ENCODE measurements around the gene VTA1.
"Not testable (repeated sequence)": the region's sequence is repeated elsewhere in the genome, so short reads cannot be mapped to it uniquely, and the experiment has no call there.

The VTA1 gene

DNA sequence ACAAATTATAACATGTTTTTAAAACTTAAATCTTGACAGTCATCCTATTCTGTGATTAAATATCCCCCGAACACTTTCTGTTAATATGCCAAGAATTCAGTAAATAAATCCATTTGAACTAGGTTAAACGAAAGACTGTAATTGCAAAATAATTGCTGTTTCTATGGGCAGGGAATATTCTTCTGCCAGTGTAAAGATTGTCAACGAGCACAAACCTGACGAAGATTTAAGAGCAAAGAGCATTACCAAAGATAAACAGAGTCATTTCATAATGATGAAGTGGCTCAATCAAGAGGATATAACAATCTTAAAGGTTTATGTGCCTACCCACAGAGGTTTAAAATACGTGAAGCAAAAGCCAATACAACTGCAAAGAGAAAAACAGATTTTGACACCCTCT lies 78.5 kb downstream of the VTA1 start:
- DNase-seq (ENCODE audit: low read depth), result no peak

DNA sequence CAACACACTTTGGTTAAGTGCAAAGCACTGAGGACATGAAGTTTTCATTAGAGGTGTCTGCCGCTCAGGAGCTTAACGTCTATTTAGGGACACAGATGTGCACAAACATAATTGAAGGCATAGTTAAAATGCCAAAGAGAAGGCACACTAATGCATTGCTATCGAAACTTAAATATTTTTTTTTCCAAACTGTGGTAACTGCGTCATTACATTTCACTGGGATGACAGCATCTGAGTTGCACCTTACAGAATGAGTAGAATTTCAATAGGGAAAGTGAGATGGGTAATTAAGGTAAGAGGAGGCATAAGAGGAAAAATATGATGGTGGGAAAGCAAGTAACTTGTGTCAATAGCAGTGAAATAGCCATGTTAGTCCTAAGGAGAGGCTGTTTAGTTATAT lies 79.7 kb downstream of the VTA1 start:
- no peak for DNase-seq (ENCODE audit: low read depth)

DNA sequence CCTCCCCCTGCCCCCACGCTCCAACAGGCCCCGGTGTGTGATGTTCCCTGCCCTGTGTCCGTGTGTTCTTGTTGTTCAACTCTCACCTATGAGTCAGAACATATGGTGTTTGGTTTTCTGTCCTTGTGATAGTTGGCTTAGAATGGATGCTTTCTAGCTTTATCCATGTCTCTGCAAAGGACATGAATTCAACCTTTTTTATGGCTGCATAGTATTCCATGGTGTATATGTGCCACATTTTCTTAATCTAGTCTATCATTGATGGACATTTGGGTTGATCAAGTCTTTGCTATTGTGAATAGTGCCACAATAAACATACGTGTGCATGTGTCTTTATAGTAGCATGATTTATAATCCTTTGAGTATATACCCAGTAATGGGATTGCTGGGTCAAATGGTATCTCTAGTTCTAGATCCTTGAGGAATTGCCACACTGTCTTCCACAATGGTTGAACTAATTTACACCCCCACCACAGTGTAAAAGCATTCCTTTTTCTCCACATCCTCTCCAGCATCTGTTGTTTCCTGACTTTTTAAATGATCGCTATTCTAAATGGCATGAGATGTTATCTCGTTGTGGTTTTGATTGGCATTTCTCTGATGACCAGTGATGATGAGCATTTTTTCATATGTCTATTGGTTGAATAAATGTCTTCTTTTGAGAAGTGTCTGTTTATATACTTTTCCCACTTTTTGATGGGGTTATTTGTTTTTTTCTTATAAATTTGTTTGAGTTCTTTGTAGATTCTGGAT lies 82.6 kb downstream of the VTA1 start:
- not testable (repeated sequence) for DNase-seq (ENCODE audit: low read depth)

DNA sequence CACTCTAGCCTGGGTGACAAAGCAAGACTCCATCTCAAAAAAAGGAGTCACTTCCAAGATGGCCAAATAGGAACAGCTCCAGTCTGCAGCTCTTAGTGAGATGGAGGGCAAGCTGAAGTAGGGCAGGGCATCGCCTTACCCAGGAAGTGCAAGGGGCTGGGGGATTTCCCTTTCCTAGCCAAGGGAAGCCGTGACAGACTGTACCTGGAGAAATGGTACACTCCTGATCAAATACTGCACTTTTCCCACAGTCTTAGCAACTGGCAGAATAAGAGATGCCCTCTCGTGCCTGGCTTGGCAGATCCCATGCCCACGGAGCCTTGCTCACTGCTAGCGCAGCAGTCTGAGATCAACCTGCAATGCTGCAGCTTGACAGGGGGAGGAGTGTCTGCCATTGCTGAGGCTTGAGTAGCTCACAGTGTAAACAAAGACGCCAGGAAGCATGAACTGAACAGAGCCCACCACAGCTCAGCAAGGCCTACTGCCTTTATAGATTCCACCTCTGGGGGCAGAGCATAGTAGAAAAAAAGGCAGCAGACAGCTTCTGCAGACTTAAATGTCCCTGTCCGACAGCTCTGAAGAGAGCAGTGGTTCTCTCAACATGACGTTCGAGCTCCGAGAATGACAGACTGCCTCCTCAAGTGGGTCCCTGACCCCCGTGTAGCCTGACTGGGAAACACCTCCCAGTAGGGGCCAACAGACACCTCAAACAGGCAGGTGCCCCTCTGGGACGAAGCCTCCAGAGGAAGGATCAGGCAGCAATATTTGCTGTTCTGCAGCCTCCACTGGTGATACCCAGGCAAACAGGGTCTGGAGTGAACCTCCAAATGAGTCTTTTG lies 85.4 kb downstream of the VTA1 start:
- DNase-seq (ENCODE audit: low read depth), result not testable (repeated sequence)

DNA sequence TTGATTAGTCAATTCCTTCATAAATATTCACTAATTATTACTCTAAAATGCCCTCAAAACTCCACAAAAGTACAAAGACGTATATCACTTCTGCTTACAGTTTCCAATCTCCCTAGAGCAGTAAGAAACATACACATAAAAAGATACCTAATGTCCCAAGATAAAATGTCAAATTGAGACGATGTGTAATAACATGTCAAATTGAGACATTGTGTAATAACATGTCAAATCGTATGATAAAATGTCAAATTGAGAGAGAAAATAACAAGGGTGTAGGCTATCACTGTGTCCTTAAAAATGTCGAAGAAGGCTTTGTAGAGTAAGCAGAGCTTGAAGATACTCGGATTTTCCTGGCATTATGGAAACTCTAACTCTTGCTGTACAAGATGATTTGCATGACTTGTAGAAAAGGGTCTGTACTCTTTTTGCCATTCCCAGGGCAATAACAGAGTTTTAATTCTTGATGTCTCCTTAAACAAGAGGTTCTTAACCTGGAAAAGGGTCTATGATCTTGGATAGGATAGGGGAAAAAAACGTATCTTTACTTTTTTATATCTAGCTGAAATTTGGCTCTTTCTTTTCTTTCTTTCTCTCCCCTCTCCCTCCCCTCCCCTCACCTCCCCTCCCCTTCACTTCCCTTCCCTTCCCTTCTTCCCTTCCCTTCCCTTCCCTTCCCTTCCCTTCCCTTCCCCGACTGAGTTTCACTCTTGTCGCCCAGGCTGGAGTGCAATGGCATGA lies 87.1 kb downstream of the VTA1 start:
- DNase-seq (ENCODE audit: low read depth), result no peak

- DNase-seq (ENCODE audit: low read depth), result no peak
These were observed 88.2 kb downstream of the VTA1 start for GRCh38 chr6:142235272-142235671.

- DNase-seq (ENCODE audit: low read depth), result no peak
These were observed 88.7 kb downstream of the VTA1 start for GRCh38 chr6:142235791-142236190.

DNA sequence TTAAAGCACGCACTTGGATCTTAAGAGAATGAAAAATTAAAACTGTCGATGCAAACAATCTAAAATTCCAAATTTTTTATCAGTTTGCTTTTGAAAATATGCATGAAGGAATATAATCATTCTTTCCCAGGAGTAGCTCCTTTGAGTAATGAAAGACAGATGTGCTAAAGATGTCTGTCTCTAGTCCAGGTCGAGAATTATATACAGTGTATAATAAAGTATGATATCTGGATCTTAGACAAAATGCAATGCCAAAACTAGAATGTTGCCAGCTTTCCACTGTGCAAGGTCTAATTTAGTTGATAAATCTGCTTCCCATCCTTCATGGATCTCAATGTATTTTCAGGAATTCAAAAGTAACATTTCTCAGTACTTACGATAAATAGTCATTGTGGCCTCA lies 89.6 kb downstream of the VTA1 start:
- DNase-seq (ENCODE audit: low read depth), result no peak

- DNase-seq (ENCODE audit: low read depth), result no peak
These were observed 91.8 kb downstream of the VTA1 start for GRCh38 chr6:142238881-142239280.

DNA sequence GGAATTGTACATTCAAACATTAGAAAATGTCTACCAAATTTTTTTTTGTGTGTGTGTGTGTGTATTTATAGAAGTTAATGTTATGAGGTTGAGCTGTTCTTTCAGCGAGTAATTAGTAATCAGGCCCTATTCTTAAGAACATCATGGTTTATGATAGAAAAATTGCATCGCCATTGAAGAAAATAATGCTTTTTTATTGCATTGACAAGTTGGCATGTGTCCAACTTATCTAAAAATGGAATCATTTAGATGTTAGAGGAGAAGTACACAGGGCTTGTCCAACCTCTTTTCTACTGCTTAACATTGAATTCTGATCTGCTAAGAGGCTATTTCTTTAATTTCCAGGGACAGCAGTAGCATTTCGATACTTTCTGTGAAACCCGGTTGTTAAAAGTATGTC lies 93.1 kb downstream of the VTA1 start:
- no peak for DNase-seq (ENCODE audit: low read depth)

- DNase-seq (ENCODE audit: low read depth), result no peak
These were observed 94.0 kb downstream of the VTA1 start for GRCh38 chr6:142241061-142241460.

- peak; percentile 5 for DNase-seq (ENCODE audit: low read depth)
These were observed 95.2 kb downstream of the VTA1 start for GRCh38 chr6:142242269-142242668.

GRCh38 chr6:142246960-142247359 lies 99.9 kb downstream of the VTA1 start:
- no peak for DNase-seq (ENCODE audit: low read depth)

- no peak for DNase-seq (ENCODE audit: low read depth)
These were observed 102.2 kb downstream of the VTA1 start for GRCh38 chr6:142249266-142249665.

DNA sequence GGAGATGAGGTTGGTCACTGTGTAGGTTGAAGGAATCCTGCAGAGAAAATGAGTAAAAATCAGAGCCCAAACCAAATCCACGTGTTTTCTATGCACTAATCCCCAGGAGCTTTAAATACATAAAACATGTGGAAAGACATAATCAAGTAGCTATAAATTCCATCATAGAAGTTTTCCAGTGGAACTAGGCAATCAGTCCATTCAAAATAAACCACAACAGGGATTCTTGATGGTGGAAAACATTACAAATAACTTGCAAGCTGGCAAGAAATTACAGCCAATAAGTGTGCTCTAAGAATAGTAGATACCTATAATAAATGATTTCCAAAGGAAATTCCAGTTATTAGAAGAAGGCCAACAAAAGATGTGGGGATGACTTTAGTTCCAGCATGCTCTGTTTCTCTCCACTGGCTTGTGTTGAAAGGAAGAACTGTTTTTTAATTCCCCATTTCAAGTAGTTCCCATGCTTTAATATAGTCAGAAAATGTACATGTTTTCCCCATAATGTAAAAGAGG lies 104.9 kb downstream of the VTA1 start:
- no peak for DNase-seq (ENCODE audit: low read depth)

- DNase-seq (ENCODE audit: low read depth), result no peak
These were observed 107.5 kb downstream of the VTA1 start for GRCh38 chr6:142254513-142254912.

DNA sequence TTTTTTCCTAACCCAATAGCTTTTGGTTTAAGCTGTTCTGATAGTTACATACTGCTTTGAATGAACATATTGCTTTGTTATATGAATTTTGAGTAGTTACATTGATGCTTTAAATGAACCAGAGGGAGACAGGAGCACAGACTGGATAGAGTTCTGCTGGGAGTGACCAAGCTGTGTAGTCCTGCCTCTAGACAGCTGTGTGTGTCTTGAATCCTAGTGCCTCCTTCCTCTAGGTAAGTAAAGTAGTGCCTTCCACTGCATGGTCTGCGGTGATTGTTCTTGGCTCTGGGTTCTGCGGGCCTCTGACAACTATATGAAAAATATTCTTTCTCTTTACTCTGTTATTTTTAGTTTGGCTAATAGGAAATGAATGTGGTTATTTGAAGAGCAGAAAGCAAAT lies 108.7 kb downstream of the VTA1 start:
- DNase-seq (ENCODE audit: low read depth), result no peak

DNA sequence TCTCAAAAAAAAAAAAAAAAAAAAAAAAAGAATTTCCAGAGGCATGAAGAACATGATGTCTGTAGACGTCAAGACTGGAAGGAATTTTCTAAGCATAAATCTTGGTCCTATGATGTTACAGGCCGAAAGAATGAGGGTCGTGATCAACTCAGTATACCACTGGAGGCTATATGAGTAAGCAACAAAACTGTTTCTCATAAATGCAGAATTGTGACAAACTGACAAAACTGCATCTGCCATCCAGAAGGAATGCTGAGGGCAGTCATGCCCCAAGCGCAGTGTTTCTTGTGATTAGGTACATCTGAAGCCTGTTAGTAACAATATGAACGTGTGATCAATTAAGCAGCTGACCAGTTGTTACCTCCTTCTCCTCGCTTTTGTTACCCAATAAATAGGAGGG lies 111.2 kb downstream of the VTA1 start:
- DNase-seq (ENCODE audit: low read depth), result no peak

GRCh38 chr6:142258757-142259156 lies 111.7 kb downstream of the VTA1 start:
- DNase-seq (ENCODE audit: low read depth), result no peak

DNA sequence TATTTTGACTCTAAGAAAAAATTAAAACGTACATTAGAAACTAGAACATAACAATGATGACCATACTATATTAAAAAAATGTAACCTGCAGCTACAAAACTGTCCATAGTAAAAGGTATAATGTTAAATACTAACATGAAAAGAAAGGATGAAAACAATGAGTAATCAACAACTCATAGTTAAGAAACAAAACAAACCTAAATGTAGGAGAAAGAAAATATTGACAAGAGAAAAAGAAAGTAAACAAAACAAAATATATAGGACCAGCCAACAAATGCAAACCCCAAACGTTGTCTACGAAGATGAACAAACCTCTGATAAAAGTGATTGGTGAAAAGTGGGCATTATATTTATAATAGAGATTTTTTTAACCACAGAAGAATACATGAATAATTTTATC lies 113.7 kb downstream of the VTA1 start:
- DNase-seq (ENCODE audit: low read depth), result no peak

DNA sequence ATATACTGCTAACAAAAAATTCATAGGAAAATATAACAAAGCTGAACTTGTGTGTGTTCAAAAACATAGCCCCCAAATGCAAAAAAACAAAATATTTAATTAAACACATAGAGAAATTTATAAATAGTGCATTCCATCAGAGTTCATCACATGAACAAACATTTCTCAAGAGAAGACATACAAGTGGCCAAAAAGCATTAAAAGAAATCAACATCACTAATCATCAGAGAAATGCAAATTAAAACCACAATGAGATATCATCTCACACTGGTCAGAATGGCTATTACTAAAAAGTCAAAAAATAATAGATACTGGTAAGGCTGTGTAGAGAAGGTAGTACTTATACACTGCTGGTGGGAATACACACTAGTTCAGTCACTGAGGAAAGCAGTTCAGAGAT lies 115.2 kb downstream of the VTA1 start:
- no peak for DNase-seq (ENCODE audit: low read depth)

DNA sequence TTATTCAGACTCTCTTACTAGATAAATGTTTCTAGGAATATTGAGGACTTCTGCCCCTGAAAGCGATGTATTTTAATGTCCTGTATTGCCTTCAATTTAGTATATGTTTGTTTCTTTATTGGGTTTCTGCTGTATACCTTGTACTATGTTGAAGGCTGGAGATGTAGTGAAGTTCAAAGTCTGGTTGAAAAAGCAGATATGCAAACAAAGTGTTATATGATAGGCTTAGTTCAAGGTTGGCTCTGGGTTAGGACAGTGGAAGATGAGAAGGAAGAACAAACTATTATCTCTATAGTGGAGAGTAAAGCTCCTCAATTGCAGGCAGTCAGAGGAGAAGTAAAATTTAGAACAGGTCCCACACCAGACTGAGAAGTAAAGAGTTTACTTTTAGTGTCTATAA lies 118.4 kb downstream of the VTA1 start:
- DNase-seq (ENCODE audit: low read depth), result no peak

DNA sequence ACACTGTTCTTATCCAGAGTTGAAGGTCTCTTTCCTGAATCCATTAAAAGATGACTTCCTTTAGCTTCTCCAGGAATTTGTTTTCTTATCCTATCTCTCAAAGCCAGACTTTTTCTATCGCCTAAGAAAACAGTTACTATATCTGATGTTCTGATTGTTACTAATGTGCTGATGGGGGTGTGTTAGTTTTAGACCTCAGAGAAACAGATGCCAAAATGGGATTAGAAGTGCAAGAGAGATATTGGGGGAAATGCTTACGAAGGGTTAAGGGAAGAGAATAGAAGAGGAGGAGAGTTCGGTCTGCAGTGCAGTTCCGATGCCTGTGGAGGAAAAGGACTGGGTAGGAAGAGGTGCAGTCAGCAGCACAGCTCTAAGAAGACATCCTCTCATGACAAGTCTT lies 119.0 kb downstream of the VTA1 start:
- no peak for DNase-seq (ENCODE audit: low read depth)

All from HS-5 (cell line).